DND-41 (cell line): ENCODE measurements around the gene GPR108.

Experiments
- ATAC-seq: fragments of 200-7000 bp; cut with Tn5 transposase; 3 replicates; pipeline ENCODE4 v1.9.1; 2021; ENCODE audit warnings: low read depth; ENCODE audit not compliant: insufficient read depth
- DNase-seq: peaks from one replicate; pipeline ENCODE4 v3.0.0-alpha.2; 2020
- H2AFZ ChIP-seq: 2 replicates; pipeline ENCODE4 v1.6.0; 2012; ENCODE audit warnings: low read depth, low read length
- H3K27ac ChIP-seq: 2 replicates; pipeline ENCODE4 v1.5.1; 2012; ENCODE audit warnings: low read length, inconsistent platforms
- H3K27me3 ChIP-seq: fragments of 200-600 bp; sonication (generic); 2 replicates; pipeline ENCODE4 v1.6.0; 2012; ENCODE audit warnings: low read length, mild to moderate bottlenecking, inconsistent platforms; ENCODE audit not compliant: insufficient read depth, poor library complexity
- H3K36me3 ChIP-seq: 2 replicates; pipeline ENCODE4 v1.5.1; 2012; ENCODE audit warnings: low read length, inconsistent platforms; ENCODE audit not compliant: insufficient read depth
- H3K4me1 ChIP-seq: 2 replicates; pipeline ENCODE4 v1.5.1; 2012; ENCODE audit warnings: mild to moderate bottlenecking, low read length; ENCODE audit not compliant: insufficient read depth
- H3K4me2 ChIP-seq: 2 replicates; pipeline ENCODE4 v1.6.0; 2012; ENCODE audit warnings: mild to moderate bottlenecking, moderate library complexity, low read length, inconsistent platforms; ENCODE audit not compliant: insufficient read depth
- H3K4me3 ChIP-seq, 2 experiments: fragments of 200-600 bp in 1 of 2; shearing (Covaris generic) in 1 of 2; 2 replicates each; pipeline ENCODE4 v1.5.1; 2012 to 2016; ENCODE audit warnings: inconsistent platforms in 2 of 2, low read length in 2 of 2, mild to moderate bottlenecking in 2 of 2, low read depth in 1 of 2, moderate library complexity in 1 of 2
- H3K79me2 ChIP-seq: 2 replicates; pipeline ENCODE4 v1.6.0; 2012; ENCODE audit warnings: low read length, inconsistent platforms; ENCODE audit not compliant: insufficient read depth
- H3K9ac ChIP-seq: 2 replicates; pipeline ENCODE4 v1.6.0; 2012; ENCODE audit warnings: low read depth, mild to moderate bottlenecking, inconsistent platforms, low read length, moderate library complexity
- H3K9me3 ChIP-seq: 2 replicates; pipeline ENCODE4 v1.5.1; 2012; ENCODE audit warnings: low read length, moderate library complexity, mild to moderate bottlenecking, inconsistent platforms; ENCODE audit not compliant: insufficient read depth, severe bottlenecking
- H4K20me1 ChIP-seq: 2 replicates; pipeline ENCODE4 v1.6.0; 2012; ENCODE audit warnings: low read length; ENCODE audit not compliant: insufficient read depth
- CTCF ChIP-seq: IDR thresholded peaks from 2 replicates; pipeline ENCODE4 v1.5.1; 2012; ENCODE audit warnings: borderline replicate concordance, low read length, moderate library complexity, mild to moderate bottlenecking; ENCODE audit not compliant: poor library complexity, severe bottlenecking; ENCODE audit errors: extremely low read depth
- EZH2 ChIP-seq: IDR thresholded peaks from 3 replicates; pipeline ENCODE4 v1.6.1; 2012; ENCODE audit warnings: borderline replicate concordance, low read depth, mild to moderate bottlenecking, moderate library complexity, low read length, inconsistent platforms; ENCODE audit not compliant: severe bottlenecking

Gene GPR108

GRCh38 chr19:6712692-6713670, 24.4 kb downstream of the GPR108 start:
- no peak overlapping the region for H2AFZ ChIP-seq
- H3K9me3 ChIP-seq, result no peaks in the 10 kb centered on the region
- H3K4me1 ChIP-seq, result no peaks in the 10 kb centered on the region
- DNase-seq, result no peak
- H4K20me1 ChIP-seq, result no peaks in the 10 kb centered on the region; the same call in 1 of the 2 replicates
- no peaks in the 10 kb centered on the region for H3K36me3 ChIP-seq
- no peak overlapping the region for H3K9ac ChIP-seq
- no peak overlapping the region for H3K4me3 ChIP-seq
- H3K27me3 ChIP-seq, result no peaks in the 10 kb centered on the region
- no peak overlapping the region for H3K27ac ChIP-seq
- no peak for TF ChIP-seq EZH2
- TF ChIP-seq CTCF, result no peak
- no peak overlapping the region for H3K4me2 ChIP-seq
- no peak for ATAC-seq
- H3K79me2 ChIP-seq, result no peaks in the 10 kb centered on the region

GRCh38 chr19:6712231-6712630, 25.1 kb downstream of the GPR108 start:
- no peaks in the 10 kb centered on the region for H4K20me1 ChIP-seq
- no peak overlapping the region for H3K4me2 ChIP-seq
- TF ChIP-seq EZH2 (no peak), CTCF (no peak)
- H3K36me3 ChIP-seq, result no peaks in the 10 kb centered on the region
- no peak overlapping the region for H3K27ac ChIP-seq
- H3K9me3 ChIP-seq, result no peaks in the 10 kb centered on the region
- no peak overlapping the region for H3K4me3 ChIP-seq
- DNase-seq (no peak), ATAC-seq (no peak)
- H3K4me1 ChIP-seq, result no peaks in the 10 kb centered on the region
- no peaks in the 10 kb centered on the region for H3K79me2 ChIP-seq
- H3K9ac ChIP-seq, result no peak overlapping the region
- no peaks in the 10 kb centered on the region for H3K27me3 ChIP-seq
- no peak overlapping the region for H2AFZ ChIP-seq

GRCh38 chr19:6711605-6712004, 25.8 kb downstream of the GPR108 start:
- Histone ChIP-seq H3K36me3 (no peaks in the 10 kb centered on the region), H3K4me2 (no peak overlapping the region), H3K27me3 (no peaks in the 10 kb centered on the region), H3K79me2 (no peaks in the 10 kb centered on the region), H3K9me3 (no peaks in the 10 kb centered on the region), H3K9ac (no peak overlapping the region), H4K20me1 (no peaks in the 10 kb centered on the region), H2AFZ (no peak overlapping the region), H3K4me1 (no peaks in the 10 kb centered on the region), H3K27ac (no peak overlapping the region), H3K4me3 (no peak overlapping the region)
- ATAC-seq (no peak), DNase-seq (no peak)
- no peak for TF ChIP-seq CTCF
- no peak for TF ChIP-seq EZH2
